Measurements from ENCODE around the gene TOM1L2.

DNA sequence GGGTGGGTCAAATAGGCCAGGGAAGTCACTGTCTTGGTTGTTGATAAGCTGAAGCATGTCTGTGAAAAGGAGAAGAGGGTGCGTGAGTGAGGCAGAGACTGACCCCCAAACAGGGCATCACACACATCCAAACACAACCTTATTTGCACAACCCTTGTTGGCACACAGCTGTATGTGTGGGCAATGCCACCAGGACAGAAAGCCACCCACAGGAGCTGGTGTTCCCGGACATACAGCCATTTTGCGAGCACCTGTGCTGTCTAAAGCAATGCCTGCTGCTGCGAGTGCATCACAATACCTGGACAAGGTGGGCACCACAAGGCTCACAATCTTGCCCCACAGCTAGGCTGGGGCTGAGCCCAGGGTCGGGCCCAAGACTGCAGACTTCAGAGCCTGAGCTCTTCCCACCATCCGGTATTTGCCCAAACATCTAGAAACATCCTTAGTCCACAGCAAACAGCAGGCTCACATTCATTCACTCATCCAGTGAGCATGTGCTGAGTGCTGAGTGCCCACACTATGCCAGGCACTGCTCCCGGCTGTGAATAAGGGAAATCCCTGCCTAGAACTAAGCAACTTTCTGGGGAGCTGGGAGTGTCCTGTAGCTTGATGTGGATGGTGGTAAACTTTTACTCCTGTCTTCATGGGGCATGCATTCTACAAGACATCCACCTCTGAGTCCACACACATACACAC lies 151.6 kb downstream of the TOM1L2 start:
- TF ChIP-seq, protein P1, sequence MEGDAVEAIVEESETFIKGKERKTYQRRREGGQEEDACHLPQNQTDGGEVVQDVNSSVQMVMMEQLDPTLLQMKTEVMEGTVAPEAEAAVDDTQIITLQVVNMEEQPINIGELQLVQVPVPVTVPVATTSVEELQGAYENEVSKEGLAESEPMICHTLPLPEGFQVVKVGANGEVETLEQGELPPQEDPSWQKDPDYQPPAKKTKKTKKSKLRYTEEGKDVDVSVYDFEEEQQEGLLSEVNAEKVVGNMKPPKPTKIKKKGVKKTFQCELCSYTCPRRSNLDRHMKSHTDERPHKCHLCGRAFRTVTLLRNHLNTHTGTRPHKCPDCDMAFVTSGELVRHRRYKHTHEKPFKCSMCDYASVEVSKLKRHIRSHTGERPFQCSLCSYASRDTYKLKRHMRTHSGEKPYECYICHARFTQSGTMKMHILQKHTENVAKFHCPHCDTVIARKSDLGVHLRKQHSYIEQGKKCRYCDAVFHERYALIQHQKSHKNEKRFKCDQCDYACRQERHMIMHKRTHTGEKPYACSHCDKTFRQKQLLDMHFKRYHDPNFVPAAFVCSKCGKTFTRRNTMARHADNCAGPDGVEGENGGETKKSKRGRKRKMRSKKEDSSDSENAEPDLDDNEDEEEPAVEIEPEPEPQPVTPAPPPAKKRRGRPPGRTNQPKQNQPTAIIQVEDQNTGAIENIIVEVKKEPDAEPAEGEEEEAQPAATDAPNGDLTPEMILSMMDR (IDR thresholded peaks at IDR 0.05; ENCODE audit: insufficient read depth, low read length): no peak
- TF ChIP-seq, protein P2, sequence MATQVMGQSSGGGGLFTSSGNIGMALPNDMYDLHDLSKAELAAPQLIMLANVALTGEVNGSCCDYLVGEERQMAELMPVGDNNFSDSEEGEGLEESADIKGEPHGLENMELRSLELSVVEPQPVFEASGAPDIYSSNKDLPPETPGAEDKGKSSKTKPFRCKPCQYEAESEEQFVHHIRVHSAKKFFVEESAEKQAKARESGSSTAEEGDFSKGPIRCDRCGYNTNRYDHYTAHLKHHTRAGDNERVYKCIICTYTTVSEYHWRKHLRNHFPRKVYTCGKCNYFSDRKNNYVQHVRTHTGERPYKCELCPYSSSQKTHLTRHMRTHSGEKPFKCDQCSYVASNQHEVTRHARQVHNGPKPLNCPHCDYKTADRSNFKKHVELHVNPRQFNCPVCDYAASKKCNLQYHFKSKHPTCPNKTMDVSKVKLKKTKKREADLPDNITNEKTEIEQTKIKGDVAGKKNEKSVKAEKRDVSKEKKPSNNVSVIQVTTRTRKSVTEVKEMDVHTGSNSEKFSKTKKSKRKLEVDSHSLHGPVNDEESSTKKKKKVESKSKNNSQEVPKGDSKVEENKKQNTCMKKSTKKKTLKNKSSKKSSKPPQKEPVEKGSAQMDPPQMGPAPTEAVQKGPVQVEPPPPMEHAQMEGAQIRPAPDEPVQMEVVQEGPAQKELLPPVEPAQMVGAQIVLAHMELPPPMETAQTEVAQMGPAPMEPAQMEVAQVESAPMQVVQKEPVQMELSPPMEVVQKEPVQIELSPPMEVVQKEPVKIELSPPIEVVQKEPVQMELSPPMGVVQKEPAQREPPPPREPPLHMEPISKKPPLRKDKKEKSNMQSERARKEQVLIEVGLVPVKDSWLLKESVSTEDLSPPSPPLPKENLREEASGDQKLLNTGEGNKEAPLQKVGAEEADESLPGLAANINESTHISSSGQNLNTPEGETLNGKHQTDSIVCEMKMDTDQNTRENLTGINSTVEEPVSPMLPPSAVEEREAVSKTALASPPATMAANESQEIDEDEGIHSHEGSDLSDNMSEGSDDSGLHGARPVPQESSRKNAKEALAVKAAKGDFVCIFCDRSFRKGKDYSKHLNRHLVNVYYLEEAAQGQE (IDR thresholded peaks at IDR 0.05; ENCODE audit: insufficient replicate concordance, low read depth): no peak
- no peak for TF ChIP-seq POLR2AphosphoS5 (IDR thresholded peaks at IDR 0.05; ENCODE audit: low read depth)
